Measurements from ENCODE around the gene KCTD15.

DNA sequence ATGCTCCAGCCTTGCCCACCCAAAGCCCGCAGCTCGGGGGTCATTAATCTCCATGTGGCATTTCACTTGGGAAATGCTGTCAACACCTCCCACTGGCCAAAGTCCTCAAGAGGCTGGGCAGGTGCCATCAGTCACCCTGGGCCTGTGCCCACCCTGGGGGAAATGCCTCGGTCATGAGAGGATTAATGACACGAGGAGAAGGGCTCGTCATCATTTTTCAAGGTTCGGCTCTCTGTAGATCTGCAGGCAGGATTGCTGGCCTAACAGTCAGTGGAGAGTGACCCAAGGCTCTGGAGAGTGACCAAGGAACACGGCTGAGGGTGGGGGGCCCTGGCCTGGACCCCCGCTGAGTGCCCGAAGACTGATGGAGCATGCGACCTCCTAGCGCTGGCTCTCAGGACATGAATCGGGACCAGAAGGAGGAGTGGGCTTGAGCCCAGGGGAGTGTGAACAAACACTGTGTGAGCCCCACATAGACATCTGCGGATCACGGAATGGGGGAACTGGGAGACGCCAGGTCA lies 15.2 kb upstream of the KCTD15 start:
- TF ChIP-seq, protein P1, sequence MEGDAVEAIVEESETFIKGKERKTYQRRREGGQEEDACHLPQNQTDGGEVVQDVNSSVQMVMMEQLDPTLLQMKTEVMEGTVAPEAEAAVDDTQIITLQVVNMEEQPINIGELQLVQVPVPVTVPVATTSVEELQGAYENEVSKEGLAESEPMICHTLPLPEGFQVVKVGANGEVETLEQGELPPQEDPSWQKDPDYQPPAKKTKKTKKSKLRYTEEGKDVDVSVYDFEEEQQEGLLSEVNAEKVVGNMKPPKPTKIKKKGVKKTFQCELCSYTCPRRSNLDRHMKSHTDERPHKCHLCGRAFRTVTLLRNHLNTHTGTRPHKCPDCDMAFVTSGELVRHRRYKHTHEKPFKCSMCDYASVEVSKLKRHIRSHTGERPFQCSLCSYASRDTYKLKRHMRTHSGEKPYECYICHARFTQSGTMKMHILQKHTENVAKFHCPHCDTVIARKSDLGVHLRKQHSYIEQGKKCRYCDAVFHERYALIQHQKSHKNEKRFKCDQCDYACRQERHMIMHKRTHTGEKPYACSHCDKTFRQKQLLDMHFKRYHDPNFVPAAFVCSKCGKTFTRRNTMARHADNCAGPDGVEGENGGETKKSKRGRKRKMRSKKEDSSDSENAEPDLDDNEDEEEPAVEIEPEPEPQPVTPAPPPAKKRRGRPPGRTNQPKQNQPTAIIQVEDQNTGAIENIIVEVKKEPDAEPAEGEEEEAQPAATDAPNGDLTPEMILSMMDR (optimal IDR thresholded peaks at IDR 0.05 in 1 of 3, IDR thresholded peaks at IDR 0.05 in 1 of 3, conservative IDR thresholded peaks at IDR 0.05 in 1 of 3; ENCODE audit: extremely low read depth in 1 of 3, insufficient read depth in 2 of 3, low read length in 3 of 3): no peak
- no peak for TF ChIP-seq EZH2 (IDR thresholded peaks at IDR 0.05; ENCODE audit: low read length)
